Muscle of leg (tissue), 11 donors: ENCODE data around the gene NR2C2. TPM values are rescaled to one million over a fixed set of nuclear protein-coding genes. Genes with fewer than 3 reads are reported as not detected.
A peak's percentile ranks its signal among the peaks of the same experiment; 100 is the strongest.

ENCODE experiments used
- DNase-seq: peaks from one replicate; pipeline ENCODE4 v3.0.0; 2013
- H3K27ac ChIP-seq: one replicate; pipeline ENCODE4 v1.5.1; 2013; ENCODE audit warnings: mild to moderate bottlenecking, low read length, control low read depth
- H3K27me3 ChIP-seq: one replicate; pipeline ENCODE4 v1.6.1; 2013; ENCODE audit warnings: low read length; ENCODE audit not compliant: control insufficient read depth, insufficient read depth
- H3K36me3 ChIP-seq: one replicate; pipeline ENCODE4 v1.6.1; 2013; ENCODE audit warnings: low read length; ENCODE audit not compliant: control insufficient read depth, insufficient read depth
- H3K4me1 ChIP-seq: one replicate; pipeline ENCODE4 v1.6.1; 2013; ENCODE audit warnings: low read length; ENCODE audit not compliant: control insufficient read depth, insufficient read depth
- H3K4me3 ChIP-seq: one replicate; pipeline ENCODE4 v1.5.1; 2013; ENCODE audit warnings: low read length, control low read depth
- H3K9me3 ChIP-seq: replicated peaks from 2 replicates; pipeline ENCODE4 v1.6.1; 2013; ENCODE audit warnings: low read depth, low read length; ENCODE audit not compliant: control insufficient read depth
- WGBS: methylation state at CpG from one replicate; pipeline ENCODE4 v1.1.5; 2013; ENCODE audit warnings: missing lambda C conversion rate; ENCODE audit not compliant: insufficient coverage; 5-methylcytosine and 5-hydroxymethylcytosine counted together
- polyA plus RNA-seq, 8 donors: library from polyadenylated mRNA; unstranded; fragments of 120-200 nt; gene quantifications; one replicate each; pipeline versions ENCODE4 v1.2.1 to v1.2.3, GENCODE V29; 2013; ENCODE audit warnings: inconsistent platforms in 1 of 8, low replicate concordance in 1 of 8; ENCODE audit not compliant: insufficient read length in 8 of 8, insufficient read depth in 1 of 8
- total RNA-seq: library from RNA; stranded (reverse); fragments of 120-200 nt; gene quantifications from one replicate; pipeline ENCODE4 v1.2.4, GENCODE V29; 2013

The NR2C2 gene
- total and polyA plus RNA-seq, 9 donors: 24.5 to 41.6 (median 29.8) TPM

GRCh38 chr3:14935592-14936345 lies 11.6 kb upstream of the NR2C2 start:
- peaks cover 2% of the 10 kb centered on the region for H3K36me3 ChIP-seq
- WGBS: no CpG with 5 or more reads among the region's 6 CpGs

GRCh38 chr3:14938954-14939353 lies 8.4 kb upstream of the NR2C2 start:
- H3K9me3 ChIP-seq: no peaks in the 10 kb centered on the region
- no peak overlapping the region for H3K27ac ChIP-seq
- 82% methylated on average over 4 of the region's 4 CpGs for WGBS
- no peak for DNase-seq
- no peaks in the 10 kb centered on the region for H3K27me3 ChIP-seq
- no peak overlapping the region for H3K4me3 ChIP-seq
- H3K4me1 ChIP-seq: no peaks in the 10 kb centered on the region
- peaks cover 13% of the 10 kb centered on the region for H3K36me3 ChIP-seq

More at GRCh38 chr3:14935592-14936345, 11.6 kb upstream of the NR2C2 start:
- Histone ChIP-seq H3K27ac (no peak overlapping the region), H3K27me3 (no peaks in the 10 kb centered on the region), H3K4me3 (no peak overlapping the region), H3K4me1 (no peaks in the 10 kb centered on the region), H3K9me3 (no peaks in the 10 kb centered on the region)
- DNase-seq: no peak

GRCh38 chr3:14941871-14942270 lies 5.5 kb upstream of the NR2C2 start:
- Histone ChIP-seq H3K36me3 (peaks cover 24% of the 10 kb centered on the region), H3K27ac (no peak overlapping the region), H3K9me3 (no peaks in the 10 kb centered on the region), H3K27me3 (no peaks in the 10 kb centered on the region), H3K4me1 (peaks cover 4% of the 10 kb centered on the region), H3K4me3 (no peak overlapping the region)
- no CpG with 5 or more reads among the region's 1 CpG for WGBS
- no peak for DNase-seq

GRCh38 chr3:14943042-14943441 lies 4.3 kb upstream of the NR2C2 start:
- peaks cover 24% of the 10 kb centered on the region for H3K36me3 ChIP-seq
- no peak overlapping the region for H3K27ac ChIP-seq
- H3K4me3 ChIP-seq: no peak overlapping the region
- no peak for DNase-seq
- no peaks in the 10 kb centered on the region for H3K9me3 ChIP-seq
- no peaks in the 10 kb centered on the region for H3K27me3 ChIP-seq
- peaks cover 4% of the 10 kb centered on the region for H3K4me1 ChIP-seq

- no peak for DNase-seq
- peak overlapping the region; percentile 79 for H3K4me3 ChIP-seq
- H3K27me3 ChIP-seq: no peaks in the 10 kb centered on the region
- peaks cover 11% of the 10 kb centered on the region for H3K4me1 ChIP-seq
- 100% methylated on average over 1 of the region's 4 CpGs for WGBS
- H3K36me3 ChIP-seq: peaks cover 26% of the 10 kb centered on the region
- no peak overlapping the region for H3K27ac ChIP-seq
- H3K9me3 ChIP-seq: no peaks in the 10 kb centered on the region
Observed at GRCh38 chr3:14946236-14946635, 1.1 kb upstream of the NR2C2 start.

GRCh38 chr3:14946739-14947099 lies 664 bp upstream of the NR2C2 start:
- H3K27ac ChIP-seq: peak overlapping the region; percentile 96
- DNase-seq: peak; percentile 54
- H3K9me3 ChIP-seq: no peaks in the 10 kb centered on the region
- H3K36me3 ChIP-seq: peaks cover 26% of the 10 kb centered on the region
- H3K27me3 ChIP-seq: no peaks in the 10 kb centered on the region
- 0% methylated on average over 7 of the region's 8 CpGs for WGBS
- H3K4me3 ChIP-seq: peak overlapping the region; percentile 79
- peaks cover 11% of the 10 kb centered on the region for H3K4me1 ChIP-seq

- H3K27me3 ChIP-seq: no peaks in the 10 kb centered on the region
- WGBS: under 1% methylated on average over 48 of the region's 79 CpGs
- H3K27ac ChIP-seq: peak overlapping the region; percentile 100
- peaks cover 26% of the 10 kb centered on the region for H3K36me3 ChIP-seq
- peak overlapping the region; percentile 79 for H3K4me3 ChIP-seq
- peaks cover 11% of the 10 kb centered on the region for H3K4me1 ChIP-seq
- no peaks in the 10 kb centered on the region for H3K9me3 ChIP-seq
- peak; percentile 99 for DNase-seq
Observed at GRCh38 chr3:14947886-14948608, 664 bp downstream of the NR2C2 start.

GRCh38 chr3:14948609-14949038 lies 1.2 kb downstream of the NR2C2 start:
- Histone ChIP-seq H3K9me3 (no peaks in the 10 kb centered on the region), H3K4me1 (peaks cover 11% of the 10 kb centered on the region), H3K4me3 (peak overlapping the region; percentile 61), H3K27me3 (no peaks in the 10 kb centered on the region), H3K36me3 (peaks cover 20% of the 10 kb centered on the region), H3K27ac (peak overlapping the region; percentile 88)
- 5% methylated on average over 18 of the region's 26 CpGs for WGBS
- DNase-seq: no peak

GRCh38 chr3:14949126-14949525 lies 1.7 kb downstream of the NR2C2 start:
- Histone ChIP-seq H3K9me3 (no peaks in the 10 kb centered on the region), H3K4me3 (peak overlapping the region; percentile 61), H3K27ac (peak overlapping the region; percentile 88), H3K4me1 (peaks cover 11% of the 10 kb centered on the region), H3K27me3 (no peaks in the 10 kb centered on the region), H3K36me3 (peaks cover 15% of the 10 kb centered on the region)
- 38% methylated on average over 1 of the region's 5 CpGs for WGBS
- peak; percentile 35 for DNase-seq

GRCh38 chr3:14950274-14950673 lies 2.9 kb downstream of the NR2C2 start:
- H3K9me3 ChIP-seq: no peaks in the 10 kb centered on the region
- peaks cover 9% of the 10 kb centered on the region for H3K36me3 ChIP-seq
- no peak overlapping the region for H3K27ac ChIP-seq
- WGBS: 100% methylated on average over 2 of the region's 2 CpGs
- no peaks in the 10 kb centered on the region for H3K27me3 ChIP-seq
- H3K4me3 ChIP-seq: no peak overlapping the region
- H3K4me1 ChIP-seq: peaks cover 11% of the 10 kb centered on the region
- no peak for DNase-seq
